SU-DHL-6 (cell line): Measurements from ENCODE around the gene IL24.

Experiments
- H2AFZ ChIP-seq: fragments of 200-600 bp; sonication (generic); 2 replicates; pipeline ENCODE4 v1.6.1; 2014; ENCODE audit warnings: low read depth, mild to moderate bottlenecking, moderate library complexity, mixed read lengths, antibody characterized with exemption, low read length; ENCODE audit not compliant: severe bottlenecking
- H3F3A ChIP-seq: fragments of 200-600 bp; shearing (Covaris generic); 2 replicates; pipeline ENCODE4 v1.6.0; 2016; ENCODE audit warnings: antibody characterized with exemption, mild to moderate bottlenecking; ENCODE audit not compliant: insufficient read depth
- H3K27ac ChIP-seq: fragments of 200-600 bp; sonication (generic); 2 replicates; pipeline ENCODE4 v1.5.1; 2016; ENCODE audit warnings: low read depth, mild to moderate bottlenecking, low read length, moderate library complexity, mixed read lengths
- H3K27me3 ChIP-seq: fragments of 200-600 bp; sonication (generic), shearing (Covaris generic); 2 replicates; pipeline ENCODE4 v1.6.0; 2014; ENCODE audit warnings: mild to moderate bottlenecking, low read length
- H3K36me3 ChIP-seq: fragments of 200-600 bp; sonication (generic); 2 replicates; pipeline ENCODE4 v1.6.1; 2014; ENCODE audit warnings: mild to moderate bottlenecking, low read length, mixed read lengths
- H3K4me2 ChIP-seq: fragments of 300-600, 200-600 bp; shearing (Covaris generic), sonication (generic); 2 replicates; pipeline ENCODE4 v1.6.0; 2014; ENCODE audit warnings: low read length, low read depth, mild to moderate bottlenecking; ENCODE audit not compliant: poor library complexity, severe bottlenecking
- H3K4me3 ChIP-seq: fragments of 200-600 bp; sonication (generic); 2 replicates; pipeline ENCODE4 v1.5.1; 2014; ENCODE audit warnings: antibody characterized with exemption, low read length, mild to moderate bottlenecking, mixed read lengths; ENCODE audit not compliant: insufficient read depth, poor library complexity, severe bottlenecking
- H3K79me2 ChIP-seq: fragments of 200-600 bp; sonication (generic); 2 replicates; pipeline ENCODE4 v1.6.1; 2014; ENCODE audit warnings: mild to moderate bottlenecking, low read length, moderate library complexity; ENCODE audit not compliant: insufficient read depth
- H3K9ac ChIP-seq: fragments of 200-600 bp; sonication (generic); 2 replicates; pipeline ENCODE4 v1.7.0; 2014; ENCODE audit warnings: mild to moderate bottlenecking, low read length
- H3K9me2 ChIP-seq: fragments of 200-600 bp; sonication (generic); replicated peaks from 2 replicates; pipeline ENCODE4 v1.6.1; 2014; ENCODE audit warnings: low read length; ENCODE audit not compliant: insufficient read depth
- H3K9me3 ChIP-seq: fragments of 200-600 bp; sonication (generic); 2 replicates; pipeline ENCODE4 v1.6.1; 2014; ENCODE audit warnings: low read length, mixed read lengths; ENCODE audit not compliant: insufficient read depth
- H4K20me1 ChIP-seq: fragments of 200-600 bp; sonication (generic); 2 replicates; pipeline ENCODE4 v1.6.1; 2014; ENCODE audit warnings: low read depth, mild to moderate bottlenecking, antibody characterized with exemption, low read length, moderate library complexity, mixed read lengths
- CTCF ChIP-seq: fragments of 200-600 bp; sonication (generic); IDR thresholded peaks from one replicate; pipeline ENCODE4 v1.5.1; 2017; ENCODE audit warnings: antibody characterized with exemption, mild to moderate bottlenecking, low read length, moderate library complexity; ENCODE audit not compliant: insufficient read depth, poor library complexity, severe bottlenecking
- EZH2phosphoT487 ChIP-seq: fragments of 200-600 bp; sonication (generic), shearing (Covaris generic); conservative IDR thresholded peaks from 2 replicates; pipeline ENCODE4 v1.6.1; 2018; ENCODE audit warnings: mild to moderate bottlenecking, antibody characterized with exemption, low read length, moderate library complexity, mixed read lengths

Gene IL24

GRCh38 chr1:206882555-206882954 is 14.7 kb upstream of the IL24 start:
- H3K27ac ChIP-seq: no peak overlapping the region
- H3K9ac ChIP-seq: no peak overlapping the region
- H3K36me3 ChIP-seq: no peaks in the 10 kb centered on the region
- H3K9me2 ChIP-seq: no peaks in the 10 kb centered on the region
- H4K20me1 ChIP-seq: no peaks in the 10 kb centered on the region
- no peak for TF ChIP-seq EZH2phosphoT487
- no peak overlapping the region for H3K4me2 ChIP-seq
- H3K4me3 ChIP-seq: no peak overlapping the region
- H3K9me3 ChIP-seq: peaks cover 11% of the 10 kb centered on the region; the same call in 1 of the 2 replicates
- H3K79me2 ChIP-seq: no peaks in the 10 kb centered on the region
- no peak overlapping the region for H2AFZ ChIP-seq
- 0 out of 2 replicates have a peak, but pooled peaks cover 1% of the 10 kb centered on the region for H3K27me3 ChIP-seq
- H3F3A ChIP-seq: no peaks in the 10 kb centered on the region

GRCh38 chr1:206883160-206883559 is 14.1 kb upstream of the IL24 start:
- H3F3A ChIP-seq: no peaks in the 10 kb centered on the region
- H3K9me2 ChIP-seq: no peaks in the 10 kb centered on the region
- H3K27ac ChIP-seq: no peak overlapping the region
- H3K9ac ChIP-seq: no peak overlapping the region
- no peak overlapping the region for H2AFZ ChIP-seq
- no peak overlapping the region for H3K4me2 ChIP-seq
- H4K20me1 ChIP-seq: no peaks in the 10 kb centered on the region
- H3K36me3 ChIP-seq: no peaks in the 10 kb centered on the region
- H3K9me3 ChIP-seq: peaks cover 5% of the 10 kb centered on the region; the same call in 1 of the 2 replicates
- H3K27me3 ChIP-seq: no peaks in the 10 kb centered on the region
- no peak overlapping the region for H3K4me3 ChIP-seq
- TF ChIP-seq CTCF (no peak), EZH2phosphoT487 (no peak)
- no peaks in the 10 kb centered on the region for H3K79me2 ChIP-seq

- Histone ChIP-seq H3K36me3 (no peaks in the 10 kb centered on the region), H3K9me2 (no peaks in the 10 kb centered on the region), H3K4me2 (no peak overlapping the region), H3K9ac (no peak overlapping the region), H3K27me3 (no peaks in the 10 kb centered on the region), H3K4me3 (no peak overlapping the region), H3K79me2 (no peaks in the 10 kb centered on the region), H3K9me3 (no peaks in the 10 kb centered on the region), H3K27ac (no peak overlapping the region), H2AFZ (no peak overlapping the region), H3F3A (no peaks in the 10 kb centered on the region), H4K20me1 (no peaks in the 10 kb centered on the region)
- TF ChIP-seq EZH2phosphoT487 (no peak), CTCF (no peak)
Measured at GRCh38 chr1:206883876-206884275, 13.4 kb upstream of the IL24 start.

GRCh38 chr1:206885341-206886060 is 11.7 kb upstream of the IL24 start:
- Histone ChIP-seq H3K79me2 (no peaks in the 10 kb centered on the region), H4K20me1 (no peaks in the 10 kb centered on the region), H3K9ac (no peak overlapping the region), H3K27ac (no peak overlapping the region), H3K27me3 (no peaks in the 10 kb centered on the region), H3K36me3 (no peaks in the 10 kb centered on the region), H3K9me2 (no peaks in the 10 kb centered on the region), H3K9me3 (no peaks in the 10 kb centered on the region), H3F3A (no peaks in the 10 kb centered on the region), H2AFZ (no peak overlapping the region), H3K4me3 (no peak overlapping the region), H3K4me2 (no peak overlapping the region)
- no peak for TF ChIP-seq CTCF
